ENCODE measurements around the gene RNF31.

RNF31 gene

GRCh38 chr14:24136684-24137528, 10.4 kb upstream of the RNF31 start:
- no peak for DNase-seq (ENCODE audit: low spot score)
- TF ChIP-seq CTCF (IDR thresholded peaks at IDR 0.05; ENCODE audit: borderline replicate concordance, control extremely low read depth, extremely low read depth, insufficient read depth, missing control alignments), result no peak
- in situ Hi-C loops (cut with MboI; ENCODE audit: low sequenced_read_pairs, unreplicated experiment), result no loop called here

- in situ Hi-C loops (cut with MboI; ENCODE audit: low sequenced_read_pairs, unreplicated experiment), result no loop called here
- DNase-seq (ENCODE audit: low spot score), result no peak
- no peak for TF ChIP-seq CTCF (IDR thresholded peaks at IDR 0.05; ENCODE audit: borderline replicate concordance, control extremely low read depth, extremely low read depth, insufficient read depth, missing control alignments)
Measured at GRCh38 chr14:24137529-24138395, 9.5 kb upstream of the RNF31 start.

GRCh38 chr14:24138396-24139271, 8.7 kb upstream of the RNF31 start:
- DNase-seq (ENCODE audit: low spot score), result no peak
- TF ChIP-seq CTCF (IDR thresholded peaks at IDR 0.05; ENCODE audit: borderline replicate concordance, control extremely low read depth, extremely low read depth, insufficient read depth, missing control alignments), result no peak
- in situ Hi-C loops (cut with MboI; ENCODE audit: low sequenced_read_pairs, unreplicated experiment), result no loop called here

- in situ Hi-C loops (cut with MboI; ENCODE audit: low sequenced_read_pairs, unreplicated experiment), result no loop called here
Measured at GRCh38 chr14:24139272-24139934, 7.9 kb upstream of the RNF31 start.

GRCh38 chr14:24141097-24141880, 6.0 kb upstream of the RNF31 start, which contains the start of gene EMC9:
EMC9 (minus strand) TSS chr14:24141591; CDS start chr14:24141304, 287 bp downstream.
- DNase-seq (ENCODE audit: low spot score), result peak; percentile 97
- peak; percentile 23 for TF ChIP-seq CTCF (IDR thresholded peaks at IDR 0.05; ENCODE audit: borderline replicate concordance, control extremely low read depth, extremely low read depth, insufficient read depth, missing control alignments)
- in situ Hi-C loops (cut with MboI; ENCODE audit: low sequenced_read_pairs, unreplicated experiment), result no loop called here

More at GRCh38 chr14:24139272-24139934, 7.9 kb upstream of the RNF31 start:
- no peak for DNase-seq (ENCODE audit: low spot score)
- TF ChIP-seq CTCF (IDR thresholded peaks at IDR 0.05; ENCODE audit: borderline replicate concordance, control extremely low read depth, extremely low read depth, insufficient read depth, missing control alignments), result peak; percentile 9
